GM12878 (cell line): ENCODE data around the gene ANP32B. TPM values are rescaled to one million over a fixed set of nuclear protein-coding genes. Genes with fewer than 3 reads are reported as not detected.

Source experiments
- ATAC-seq: fragments of 200-7000 bp; cut with Tn5 transposase; 3 replicates; pipeline ENCODE4 v1.9.1; 2020; ENCODE audit warnings: mild to moderate bottlenecking, moderate library complexity
- BruUV-seq: library from RNA; stranded (reverse); fragments of 400-500 nt; replicated peaks from 2 replicates; lab custom pipeline; 2021; lab: Mats Ljungman, UMichigan
- CTCF ChIA-PET: fragments of 300-600 bp; sonication (Branson Sonifier 250); formaldehyde crosslinking; extraction: SDS; loops from one replicate; lab custom pipeline; 2021; ENCODE audit warnings: inconsistent platforms; lab: Yijun Ruan, JAX
- POLR2A ChIA-PET: fragments of 350-600 bp; formaldehyde crosslinking; extraction: SDS; loops from one replicate; lab custom pipeline; 2021; ENCODE audit warnings: inconsistent platforms; lab: Charles Lee
- RAD21 ChIA-PET: fragments of 300-600 bp; sonication (Branson Sonifier 250); formaldehyde crosslinking; loops from one replicate; lab custom pipeline; 2023; ENCODE audit warnings: antibody characterized with exemption; ENCODE audit not compliant: unreplicated experiment; lab: Charles Lee
- SMC1A ChIA-PET: fragments of 300-600 bp; sonication (Branson Sonifier 250); formaldehyde crosslinking; loops from one replicate; lab custom pipeline; 2023; ENCODE audit not compliant: unreplicated experiment, uncharacterized antibody; lab: Charles Lee
- DNase-seq: peaks from one replicate; pipeline ENCODE4 v3.0.0-alpha.2; 2011; ENCODE audit warnings: low read depth, low spot score
- FAIRE-seq: peaks from 3 replicates; lab custom pipeline; 2011; peaks lifted over from hg19 to GRCh38; lab: Jason Lieb, UNC
- H2AFZ ChIP-seq: 2 replicates; pipeline ENCODE4 v1.6.0; 2011; ENCODE audit warnings: low read depth, low read length, control low read depth; ENCODE audit not compliant: control insufficient read depth
- H3K27ac ChIP-seq: 2 replicates; pipeline ENCODE4 v1.5.1; 2011; ENCODE audit warnings: control low read depth; ENCODE audit not compliant: control insufficient read depth, insufficient read depth
- H3K27me3 ChIP-seq, 2 experiments: replicated peaks in 1 of 2; 2 replicates each; pipeline versions ENCODE4 v1.6.0 to v1.6.1; 2011; ENCODE audit warnings: low read length in 1 of 2; ENCODE audit not compliant: control insufficient read depth in 2 of 2, insufficient read depth in 2 of 2
- H3K36me3 ChIP-seq, 2 experiments: 2 replicates each; pipeline ENCODE4 v1.5.1; 2011; ENCODE audit warnings: low read length in 1 of 2; ENCODE audit not compliant: control insufficient read depth in 2 of 2, insufficient read depth in 2 of 2
- H3K4me1 ChIP-seq: 2 replicates; pipeline ENCODE4 v1.6.1; 2011; ENCODE audit warnings: mild to moderate bottlenecking, low read length, moderate library complexity, mixed read lengths; ENCODE audit not compliant: control insufficient read depth, insufficient read depth
- H3K4me2 ChIP-seq: 2 replicates; pipeline ENCODE4 v1.6.0; 2011; ENCODE audit warnings: control low read depth; ENCODE audit not compliant: control insufficient read depth, insufficient read depth
- H3K4me3 ChIP-seq: fragments of 200-600 bp; sonication (generic); 2 replicates; pipeline ENCODE4 v1.5.1; 2016
- H3K79me2 ChIP-seq: 2 replicates; pipeline ENCODE4 v1.6.0; 2011; ENCODE audit warnings: low read length; ENCODE audit not compliant: control insufficient read depth, insufficient read depth
- H3K9ac ChIP-seq: 2 replicates; pipeline ENCODE4 v1.8.0; 2011; ENCODE audit warnings: low read length, control low read depth, mixed read lengths; ENCODE audit not compliant: control insufficient read depth, insufficient read depth
- H3K9me3 ChIP-seq: replicated peaks from 3 replicates; pipeline ENCODE4 v1.5.1; 2011; ENCODE audit warnings: mild to moderate bottlenecking, low read length; ENCODE audit not compliant: control insufficient read depth, insufficient read depth
- H4K20me1 ChIP-seq: 2 replicates; pipeline ENCODE4 v1.6.0; 2011; ENCODE audit not compliant: control insufficient read depth, insufficient read depth
- CBFB ChIP-seq: IDR thresholded peaks from 2 replicates; pipeline ENCODE4 v1.6.1; 2016; ENCODE audit warnings: antibody characterized with exemption, low read depth
- CHD4 ChIP-seq: fragments of 200-600 bp; sonication (generic); IDR thresholded peaks from 2 replicates; pipeline ENCODE4 v1.6.1; 2016; ENCODE audit warnings: mild to moderate bottlenecking
- NR2C1 ChIP-seq: fragments of 450-650 bp; IDR thresholded peaks from 2 replicates; pipeline ENCODE4 v1.6.1; 2017; ENCODE audit warnings: antibody characterized with exemption, mild to moderate bottlenecking, moderate library complexity
- STAT3 ChIP-seq: IDR thresholded peaks from 2 replicates; pipeline ENCODE4 v1.6.1; 2011; ENCODE audit warnings: low read depth, low read length, improper control_type of control experiment
- TCF7 ChIP-seq: IDR thresholded peaks from 2 replicates; pipeline ENCODE4 v1.6.1; 2014; ENCODE audit warnings: antibody characterized with exemption, borderline replicate concordance
- ZNF217 ChIP-seq: fragments of 450-650 bp; IDR thresholded peaks from 2 replicates; pipeline ENCODE4 v1.6.1; 2017; ENCODE audit warnings: antibody characterized with exemption, mild to moderate bottlenecking
- ZNF24 ChIP-seq: fragments of 450-650 bp; IDR thresholded peaks from 2 replicates; pipeline ENCODE4 v1.6.1; 2017; ENCODE audit warnings: antibody characterized with exemption, mild to moderate bottlenecking
- WGBS: methylation state at CpG from one replicate; pipeline ENCODE4 v1.1.6; 2016; ENCODE audit warnings: low lambda C conversion rate; ENCODE audit not compliant: insufficient replicate concordance, insufficient coverage; ENCODE audit errors: missing lambda C conversion rate; 5-methylcytosine and 5-hydroxymethylcytosine counted together
- in situ Hi-C: fragments of 300-500 bp; cut with MboI; formaldehyde crosslinking; loops from 9 replicates; pipeline ENCODE4 v1.14.3; 2018; ENCODE audit warnings: mixed read lengths
- intact Hi-C: fragments of 100-400 bp; cut with micrococcal nuclease; formaldehyde crosslinking; loops from one replicate; pipeline ENCODE4 v1.14.2; 2022; ENCODE audit not compliant: unreplicated experiment
- polyA plus RNA-seq, 11 experiments: library from polyadenylated mRNA; depleted of rRNA in 4 of 11; unstranded in 6 of 11; stranded (reverse) in 5 of 11; fragments of >200 nt; fragmentation: Nextera tagmentation in 4 of 11; fragmentation: Illumina TruSeq in 1 of 11; extraction: Ambion mirVana in 4 of 11; extraction: Trizol in 1 of 11; gene quantifications; 1 replicate in 1 of 11; 2 replicates in 10 of 11; pipeline versions ENCODE4 v1.2.1 to v1.2.3, GENCODE V29; 2011 to 2016; ENCODE audit warnings: inconsistent platforms in 2 of 11, missing spikeins in 2 of 11, low read depth in 1 of 11
- total RNA-seq, 4 experiments: library from RNA; depleted of rRNA in 3 of 4; stranded (reverse); fragments of >200 nt in 3 of 4; fragmentation: Illumina TruSeq in 1 of 4; extraction: Trizol in 1 of 4; gene quantifications; 2 replicates each; pipeline versions ENCODE4 v1.2.1 to v1.2.3, GENCODE V29; 2013 to 2021
- TF ChIP-seq, protein P1 (sequence below): fragments of 450-650 bp; IDR thresholded peaks from 2 replicates; pipeline ENCODE4 v1.6.1; 2018; ENCODE audit warnings: mild to moderate bottlenecking, low read depth, moderate library complexity; ENCODE audit not compliant: partially characterized antibody
- TF ChIP-seq, protein P2 (sequence below): fragments of 450-650 bp; IDR thresholded peaks from 2 replicates; pipeline ENCODE4 v1.6.1; 2017; ENCODE audit warnings: mild to moderate bottlenecking, moderate library complexity
- TF ChIP-seq, protein P3 (sequence below): fragments of 450-650 bp; IDR thresholded peaks from 2 replicates; pipeline ENCODE4 v1.6.1; 2017; ENCODE audit warnings: antibody characterized with exemption, mild to moderate bottlenecking, moderate library complexity

The ANP32B gene
- total and polyA plus RNA-seq, 10 of the 15 experiments (the other 5 are each of a cell fraction or from before 2014, with no cell fraction given): 24.5 to 419 (median 171) TPM

DNA sequence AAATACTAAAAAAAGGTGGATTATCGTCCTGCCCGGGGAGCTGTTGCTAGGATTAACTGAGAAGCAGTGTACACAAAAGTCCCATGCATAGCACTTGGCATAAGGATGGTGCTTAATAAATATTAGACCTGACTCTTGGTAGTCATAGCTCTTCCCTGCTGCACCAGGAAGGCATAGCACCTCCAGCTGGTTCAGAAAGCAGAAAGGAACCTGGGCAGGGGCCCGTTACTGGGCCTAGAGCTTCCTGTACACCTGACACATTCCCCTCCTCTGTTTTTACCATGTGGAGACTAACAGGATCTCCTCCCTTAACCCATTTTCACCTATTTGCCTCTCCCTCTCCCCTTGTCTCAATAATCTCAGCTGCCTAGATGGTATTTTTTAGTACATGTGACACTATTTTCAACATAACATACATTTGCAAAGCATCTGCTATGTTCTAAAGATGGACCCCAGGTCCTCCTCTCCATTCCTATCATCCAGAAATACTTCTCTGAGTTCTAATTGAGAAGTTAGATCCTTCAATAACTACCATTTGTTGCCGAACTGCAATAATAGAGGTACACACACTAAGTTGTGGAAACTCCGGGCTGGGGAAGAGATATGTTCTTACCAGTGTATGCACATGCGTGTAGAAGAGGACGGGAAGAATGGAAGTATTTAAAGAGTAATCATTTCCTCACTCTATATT, 3.2 kb upstream of the ANP32B start:
- Histone ChIP-seq H3K4me1 (peaks cover 4% of the 10 kb centered on the region; the same call in 1 of the 2 replicates), H3K79me2 (peaks cover 26% of the 10 kb centered on the region), H2AFZ (no peak overlapping the region), H3K36me3 (no peaks in the 10 kb centered on the region), H3K27ac (no peak overlapping the region), H3K4me2 (no peak overlapping the region), H3K9me3 (no peaks in the 10 kb centered on the region), H3K27me3 (no peaks in the 10 kb centered on the region), H3K4me3 (no peak overlapping the region), H4K20me1 (no peaks in the 10 kb centered on the region), H3K9ac (no peak overlapping the region)
- in situ Hi-C loops (no loop called here), intact Hi-C loops (no loop called here)
- CTCF ChIA-PET: interaction anchor here (0.6 to 1.6 kb wide), 9 partner anchors 13 to 224 kb away, joined by 3 to 5 read pairs (median 3); no protein-coding TSS in a partner anchor
- BruUV-seq: no TSS peak
- SMC1A ChIA-PET: interaction anchor here (0.8 to 1.4 kb wide), 3 partner anchors 11 to 77 kb away, joined by 3 to 4 read pairs (median 3); no protein-coding TSS in a partner anchor
- ATAC-seq: no peak
- 86% methylated on average over 7 of the region's 7 CpGs for WGBS
- POLR2A ChIA-PET: interaction anchor here (1.0 to 2.2 kb wide), 2 partner anchors 13 to 77 kb away, joined by 3 to 11 read pairs; partner anchors contain the start of gene NANS
- DNase-seq: no peak
- FAIRE-seq: no peak
- RAD21 ChIA-PET: interaction anchor here (0.5 to 1.2 kb wide), 3 partner anchors 23 to 78 kb away, joined by 3 to 4 read pairs (median 3); partner anchors contain the start of gene NANS
- TF ChIP-seq TCF7 (no peak), ZNF24 (no peak), CHD4 (no peak), ZNF217 (no peak), STAT3 (no peak), CBFB (no peak), NR2C1 (no peak)
- TF ChIP-seq, protein P1, sequence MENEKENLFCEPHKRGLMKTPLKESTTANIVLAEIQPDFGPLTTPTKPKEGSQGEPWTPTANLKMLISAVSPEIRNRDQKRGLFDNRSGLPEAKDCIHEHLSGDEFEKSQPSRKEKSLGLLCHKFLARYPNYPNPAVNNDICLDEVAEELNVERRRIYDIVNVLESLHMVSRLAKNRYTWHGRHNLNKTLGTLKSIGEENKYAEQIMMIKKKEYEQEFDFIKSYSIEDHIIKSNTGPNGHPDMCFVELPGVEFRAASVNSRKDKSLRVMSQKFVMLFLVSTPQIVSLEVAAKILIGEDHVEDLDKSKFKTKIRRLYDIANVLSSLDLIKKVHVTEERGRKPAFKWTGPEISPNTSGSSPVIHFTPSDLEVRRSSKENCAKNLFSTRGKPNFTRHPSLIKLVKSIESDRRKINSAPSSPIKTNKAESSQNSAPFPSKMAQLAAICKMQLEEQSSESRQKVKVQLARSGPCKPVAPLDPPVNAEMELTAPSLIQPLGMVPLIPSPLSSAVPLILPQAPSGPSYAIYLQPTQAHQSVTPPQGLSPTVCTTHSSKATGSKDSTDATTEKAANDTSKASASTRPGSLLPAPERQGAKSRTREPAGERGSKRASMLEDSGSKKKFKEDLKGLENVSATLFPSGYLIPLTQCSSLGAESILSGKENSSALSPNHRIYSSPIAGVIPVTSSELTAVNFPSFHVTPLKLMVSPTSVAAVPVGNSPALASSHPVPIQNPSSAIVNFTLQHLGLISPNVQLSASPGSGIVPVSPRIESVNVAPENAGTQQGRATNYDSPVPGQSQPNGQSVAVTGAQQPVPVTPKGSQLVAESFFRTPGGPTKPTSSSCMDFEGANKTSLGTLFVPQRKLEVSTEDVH: no peak
- TF ChIP-seq, protein P2, sequence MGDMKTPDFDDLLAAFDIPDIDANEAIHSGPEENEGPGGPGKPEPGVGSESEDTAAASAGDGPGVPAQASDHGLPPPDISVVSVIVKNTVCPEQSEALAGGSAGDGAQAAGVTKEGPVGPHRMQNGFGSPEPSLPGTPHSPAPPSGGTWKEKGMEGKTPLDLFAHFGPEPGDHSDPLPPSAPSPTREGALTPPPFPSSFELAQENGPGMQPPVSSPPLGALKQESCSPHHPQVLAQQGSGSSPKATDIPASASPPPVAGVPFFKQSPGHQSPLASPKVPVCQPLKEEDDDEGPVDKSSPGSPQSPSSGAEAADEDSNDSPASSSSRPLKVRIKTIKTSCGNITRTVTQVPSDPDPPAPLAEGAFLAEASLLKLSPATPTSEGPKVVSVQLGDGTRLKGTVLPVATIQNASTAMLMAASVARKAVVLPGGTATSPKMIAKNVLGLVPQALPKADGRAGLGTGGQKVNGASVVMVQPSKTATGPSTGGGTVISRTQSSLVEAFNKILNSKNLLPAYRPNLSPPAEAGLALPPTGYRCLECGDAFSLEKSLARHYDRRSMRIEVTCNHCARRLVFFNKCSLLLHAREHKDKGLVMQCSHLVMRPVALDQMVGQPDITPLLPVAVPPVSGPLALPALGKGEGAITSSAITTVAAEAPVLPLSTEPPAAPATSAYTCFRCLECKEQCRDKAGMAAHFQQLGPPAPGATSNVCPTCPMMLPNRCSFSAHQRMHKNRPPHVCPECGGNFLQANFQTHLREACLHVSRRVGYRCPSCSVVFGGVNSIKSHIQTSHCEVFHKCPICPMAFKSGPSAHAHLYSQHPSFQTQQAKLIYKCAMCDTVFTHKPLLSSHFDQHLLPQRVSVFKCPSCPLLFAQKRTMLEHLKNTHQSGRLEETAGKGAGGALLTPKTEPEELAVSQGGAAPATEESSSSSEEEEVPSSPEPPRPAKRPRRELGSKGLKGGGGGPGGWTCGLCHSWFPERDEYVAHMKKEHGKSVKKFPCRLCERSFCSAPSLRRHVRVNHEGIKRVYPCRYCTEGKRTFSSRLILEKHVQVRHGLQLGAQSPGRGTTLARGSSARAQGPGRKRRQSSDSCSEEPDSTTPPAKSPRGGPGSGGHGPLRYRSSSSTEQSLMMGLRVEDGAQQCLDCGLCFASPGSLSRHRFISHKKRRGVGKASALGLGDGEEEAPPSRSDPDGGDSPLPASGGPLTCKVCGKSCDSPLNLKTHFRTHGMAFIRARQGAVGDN: no peak
- TF ChIP-seq, protein P3, sequence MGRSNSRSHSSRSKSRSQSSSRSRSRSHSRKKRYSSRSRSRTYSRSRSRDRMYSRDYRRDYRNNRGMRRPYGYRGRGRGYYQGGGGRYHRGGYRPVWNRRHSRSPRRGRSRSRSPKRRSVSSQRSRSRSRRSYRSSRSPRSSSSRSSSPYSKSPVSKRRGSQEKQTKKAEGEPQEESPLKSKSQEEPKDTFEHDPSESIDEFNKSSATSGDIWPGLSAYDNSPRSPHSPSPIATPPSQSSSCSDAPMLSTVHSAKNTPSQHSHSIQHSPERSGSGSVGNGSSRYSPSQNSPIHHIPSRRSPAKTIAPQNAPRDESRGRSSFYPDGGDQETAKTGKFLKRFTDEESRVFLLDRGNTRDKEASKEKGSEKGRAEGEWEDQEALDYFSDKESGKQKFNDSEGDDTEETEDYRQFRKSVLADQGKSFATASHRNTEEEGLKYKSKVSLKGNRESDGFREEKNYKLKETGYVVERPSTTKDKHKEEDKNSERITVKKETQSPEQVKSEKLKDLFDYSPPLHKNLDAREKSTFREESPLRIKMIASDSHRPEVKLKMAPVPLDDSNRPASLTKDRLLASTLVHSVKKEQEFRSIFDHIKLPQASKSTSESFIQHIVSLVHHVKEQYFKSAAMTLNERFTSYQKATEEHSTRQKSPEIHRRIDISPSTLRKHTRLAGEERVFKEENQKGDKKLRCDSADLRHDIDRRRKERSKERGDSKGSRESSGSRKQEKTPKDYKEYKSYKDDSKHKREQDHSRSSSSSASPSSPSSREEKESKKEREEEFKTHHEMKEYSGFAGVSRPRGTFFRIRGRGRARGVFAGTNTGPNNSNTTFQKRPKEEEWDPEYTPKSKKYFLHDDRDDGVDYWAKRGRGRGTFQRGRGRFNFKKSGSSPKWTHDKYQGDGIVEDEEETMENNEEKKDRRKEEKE: no peak
